Prostate gland (tissue), 2 donors: ENCODE measurements around the gene KLHL29.

Experiments used
- POLR2A ChIP-seq: fragments of 450-650 bp; IDR thresholded peaks from one replicate; pipeline ENCODE4 v1.6.1; 2016; ENCODE audit warnings: antibody characterized with exemption, mild to moderate bottlenecking
- POLR2AphosphoS5 ChIP-seq: sonication (generic); formaldehyde crosslinking; IDR thresholded peaks from one replicate; pipeline ENCODE4 v1.6.1; 2017; ENCODE audit warnings: antibody characterized with exemption
- TF ChIP-seq, protein P1 (sequence below), 4 experiments: fragments of 200-600 bp in 2 of 4; fragments of 450-650 bp in 2 of 4; sonication (generic) in 2 of 4; IDR thresholded peaks; 1 replicate in 3 of 4; 2 replicates in 1 of 4; pipeline ENCODE4 v1.5.1; 2016 to 2019; ENCODE audit warnings: antibody characterized with exemption in 4 of 4, mild to moderate bottlenecking in 2 of 4, moderate library complexity in 2 of 4

DNA sequence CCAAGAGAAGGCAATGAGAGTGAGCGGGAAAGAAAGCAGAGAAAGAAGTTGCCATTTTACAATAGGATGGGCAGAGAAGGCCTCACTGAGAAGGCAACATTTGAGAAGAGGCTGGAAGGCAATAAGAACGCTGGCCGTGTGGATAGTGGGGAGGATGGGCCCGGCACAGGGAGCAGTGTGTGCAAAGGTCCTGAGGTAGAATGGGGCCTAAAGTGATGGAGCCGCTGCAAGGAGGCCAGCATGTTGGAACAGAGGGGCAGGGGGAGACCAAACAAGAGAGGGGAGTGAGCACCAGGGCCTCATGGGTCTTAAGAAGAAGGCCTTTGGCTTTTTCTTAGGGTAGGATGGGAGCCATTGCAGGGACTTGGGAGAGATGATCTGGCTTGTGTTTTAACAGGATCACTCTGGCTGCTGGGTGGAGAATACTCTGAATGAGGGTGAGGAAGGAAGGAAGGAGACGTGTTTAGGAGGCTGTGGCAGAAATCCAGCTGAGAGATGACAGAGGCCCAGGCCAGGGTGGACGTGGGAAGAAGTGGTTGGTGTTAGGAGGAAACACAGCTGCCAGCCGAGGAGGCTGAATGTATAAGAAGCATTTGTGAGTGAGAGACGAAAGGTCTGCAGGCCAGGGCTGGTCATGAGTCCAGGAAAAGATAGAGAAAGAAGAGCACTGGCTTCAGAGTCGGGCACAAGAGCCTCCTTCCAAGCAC is 159.8 kb downstream of the KLHL29 start:
- TF ChIP-seq, protein P1, sequence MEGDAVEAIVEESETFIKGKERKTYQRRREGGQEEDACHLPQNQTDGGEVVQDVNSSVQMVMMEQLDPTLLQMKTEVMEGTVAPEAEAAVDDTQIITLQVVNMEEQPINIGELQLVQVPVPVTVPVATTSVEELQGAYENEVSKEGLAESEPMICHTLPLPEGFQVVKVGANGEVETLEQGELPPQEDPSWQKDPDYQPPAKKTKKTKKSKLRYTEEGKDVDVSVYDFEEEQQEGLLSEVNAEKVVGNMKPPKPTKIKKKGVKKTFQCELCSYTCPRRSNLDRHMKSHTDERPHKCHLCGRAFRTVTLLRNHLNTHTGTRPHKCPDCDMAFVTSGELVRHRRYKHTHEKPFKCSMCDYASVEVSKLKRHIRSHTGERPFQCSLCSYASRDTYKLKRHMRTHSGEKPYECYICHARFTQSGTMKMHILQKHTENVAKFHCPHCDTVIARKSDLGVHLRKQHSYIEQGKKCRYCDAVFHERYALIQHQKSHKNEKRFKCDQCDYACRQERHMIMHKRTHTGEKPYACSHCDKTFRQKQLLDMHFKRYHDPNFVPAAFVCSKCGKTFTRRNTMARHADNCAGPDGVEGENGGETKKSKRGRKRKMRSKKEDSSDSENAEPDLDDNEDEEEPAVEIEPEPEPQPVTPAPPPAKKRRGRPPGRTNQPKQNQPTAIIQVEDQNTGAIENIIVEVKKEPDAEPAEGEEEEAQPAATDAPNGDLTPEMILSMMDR (IDR thresholded peaks at IDR 0.05): no peak
- TF ChIP-seq POLR2A (no peak), POLR2AphosphoS5 (no peak)
